ENCODE measurements around the gene PRKG1.

The PRKG1 gene

DNA sequence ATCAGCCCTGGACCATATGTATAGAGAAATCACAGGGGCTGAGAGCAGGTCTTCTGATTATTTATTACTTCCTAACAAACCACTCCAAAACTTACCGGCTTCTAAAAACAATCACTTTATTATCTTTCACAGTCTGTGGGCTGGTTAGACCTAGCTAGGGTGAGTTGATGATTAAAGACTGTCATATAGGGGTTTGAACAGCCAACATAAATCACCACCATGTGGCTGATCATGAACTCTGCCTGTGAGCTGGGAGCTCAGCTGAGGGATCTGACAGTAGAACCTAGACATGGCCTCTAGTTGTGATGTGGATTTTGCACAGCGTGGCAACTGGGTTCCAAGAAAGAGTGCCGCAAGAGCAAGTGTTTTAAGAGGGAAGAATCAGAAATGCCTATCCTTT lies 319.8 kb downstream of the PRKG1 start:
- Histone ChIP-seq H3K27ac (replicated peaks) (no peak overlapping the region), H3K4me3 (replicated peaks; ENCODE audit: insufficient read depth, low read length) (no peak overlapping the region), H3K27me3 (ENCODE audit: insufficient read depth, poor library complexity, severe bottlenecking) (no peaks in the 10 kb centered on the region)
- TF ChIP-seq POLR2AphosphoS5 (IDR thresholded peaks at IDR 0.05; ENCODE audit: low read depth): no peak
- no peak for DNase-seq (ENCODE audit: low read depth in 1 of 2, low spot score in 1 of 2)

GRCh38 chr10:51397244-51397643 lies 323.0 kb downstream of the PRKG1 start:
- H3K27ac ChIP-seq (replicated peaks): no peak overlapping the region
- no peak for DNase-seq (ENCODE audit: low read depth in 1 of 2, low spot score in 1 of 2)
- H3K4me3 ChIP-seq (replicated peaks; ENCODE audit: insufficient read depth, low read length): no peak overlapping the region
- H3K27me3 ChIP-seq (ENCODE audit: insufficient read depth, poor library complexity, severe bottlenecking): no peaks in the 10 kb centered on the region
- TF ChIP-seq CTCF (IDR thresholded peaks at IDR 0.05; ENCODE audit: insufficient read depth, low read length): no peak
- TF ChIP-seq, protein P1, sequence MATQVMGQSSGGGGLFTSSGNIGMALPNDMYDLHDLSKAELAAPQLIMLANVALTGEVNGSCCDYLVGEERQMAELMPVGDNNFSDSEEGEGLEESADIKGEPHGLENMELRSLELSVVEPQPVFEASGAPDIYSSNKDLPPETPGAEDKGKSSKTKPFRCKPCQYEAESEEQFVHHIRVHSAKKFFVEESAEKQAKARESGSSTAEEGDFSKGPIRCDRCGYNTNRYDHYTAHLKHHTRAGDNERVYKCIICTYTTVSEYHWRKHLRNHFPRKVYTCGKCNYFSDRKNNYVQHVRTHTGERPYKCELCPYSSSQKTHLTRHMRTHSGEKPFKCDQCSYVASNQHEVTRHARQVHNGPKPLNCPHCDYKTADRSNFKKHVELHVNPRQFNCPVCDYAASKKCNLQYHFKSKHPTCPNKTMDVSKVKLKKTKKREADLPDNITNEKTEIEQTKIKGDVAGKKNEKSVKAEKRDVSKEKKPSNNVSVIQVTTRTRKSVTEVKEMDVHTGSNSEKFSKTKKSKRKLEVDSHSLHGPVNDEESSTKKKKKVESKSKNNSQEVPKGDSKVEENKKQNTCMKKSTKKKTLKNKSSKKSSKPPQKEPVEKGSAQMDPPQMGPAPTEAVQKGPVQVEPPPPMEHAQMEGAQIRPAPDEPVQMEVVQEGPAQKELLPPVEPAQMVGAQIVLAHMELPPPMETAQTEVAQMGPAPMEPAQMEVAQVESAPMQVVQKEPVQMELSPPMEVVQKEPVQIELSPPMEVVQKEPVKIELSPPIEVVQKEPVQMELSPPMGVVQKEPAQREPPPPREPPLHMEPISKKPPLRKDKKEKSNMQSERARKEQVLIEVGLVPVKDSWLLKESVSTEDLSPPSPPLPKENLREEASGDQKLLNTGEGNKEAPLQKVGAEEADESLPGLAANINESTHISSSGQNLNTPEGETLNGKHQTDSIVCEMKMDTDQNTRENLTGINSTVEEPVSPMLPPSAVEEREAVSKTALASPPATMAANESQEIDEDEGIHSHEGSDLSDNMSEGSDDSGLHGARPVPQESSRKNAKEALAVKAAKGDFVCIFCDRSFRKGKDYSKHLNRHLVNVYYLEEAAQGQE (IDR thresholded peaks at IDR 0.05; ENCODE audit: insufficient replicate concordance, low read depth): no peak
- TF ChIP-seq GABPA (IDR thresholded peaks at IDR 0.05; ENCODE audit: low read depth): no peak
- no peak for TF ChIP-seq SPI1 (IDR thresholded peaks at IDR 0.05; ENCODE audit: borderline replicate concordance, low read depth)
- TF ChIP-seq POLR2AphosphoS5 (IDR thresholded peaks at IDR 0.05; ENCODE audit: low read depth): no peak

- Histone ChIP-seq H3K27ac (replicated peaks) (no peak overlapping the region), H3K4me3 (replicated peaks; ENCODE audit: insufficient read depth, low read length) (no peak overlapping the region), H3K27me3 (ENCODE audit: insufficient read depth, poor library complexity, severe bottlenecking) (no peaks in the 10 kb centered on the region)
- no peak for DNase-seq (ENCODE audit: low read depth in 1 of 2, low spot score in 1 of 2)
- TF ChIP-seq POLR2AphosphoS5 (IDR thresholded peaks at IDR 0.05; ENCODE audit: low read depth) (no peak), GABPA (IDR thresholded peaks at IDR 0.05; ENCODE audit: low read depth) (no peak), CTCF (IDR thresholded peaks at IDR 0.05; ENCODE audit: insufficient read depth, low read length) (no peak), SPI1 (IDR thresholded peaks at IDR 0.05; ENCODE audit: borderline replicate concordance, low read depth) (no peak)
- TF ChIP-seq, protein P1 (IDR thresholded peaks at IDR 0.05; ENCODE audit: insufficient replicate concordance, low read depth): no peak
Measured at GRCh38 chr10:51397695-51398094, 323.4 kb downstream of the PRKG1 start.

DNA sequence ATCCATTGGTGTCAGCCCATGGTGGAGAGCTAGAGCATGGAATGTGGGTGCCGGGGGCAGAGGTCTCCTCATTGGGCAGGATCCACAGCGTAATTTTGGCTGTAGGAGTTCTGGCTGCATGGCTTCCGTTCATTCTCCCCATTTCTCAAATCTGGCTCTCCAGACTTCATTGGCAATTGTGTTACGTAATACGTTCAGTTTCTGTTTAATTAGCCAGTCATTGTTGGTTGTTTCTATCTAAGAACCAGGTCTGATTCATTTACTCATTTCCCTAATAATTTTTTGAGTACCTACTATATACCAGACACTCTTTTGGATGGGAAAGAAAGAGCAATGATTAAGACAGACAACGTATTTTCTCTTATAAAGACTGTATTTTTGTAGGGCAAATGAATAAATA lies 325.6 kb downstream of the PRKG1 start:
- TF ChIP-seq CTCF (IDR thresholded peaks at IDR 0.05; ENCODE audit: insufficient read depth, low read length): no peak
- no peak for TF ChIP-seq GABPA (IDR thresholded peaks at IDR 0.05; ENCODE audit: low read depth)
- Histone ChIP-seq H3K4me3 (replicated peaks; ENCODE audit: insufficient read depth, low read length) (no peak overlapping the region), H3K27me3 (ENCODE audit: insufficient read depth, poor library complexity, severe bottlenecking) (no peaks in the 10 kb centered on the region), H3K27ac (replicated peaks) (no peak overlapping the region)
- DNase-seq (ENCODE audit: low read depth in 1 of 2, low spot score in 1 of 2): no peak

Data from HL-60 (cell line).